8988T (cell line): ENCODE results near the gene NEUROD2.

Source experiments
- DNase-seq: peaks from one replicate; pipeline ENCODE4 v3.0.0; 2011

Gene NEUROD2

GRCh38 chr17:39618246-39618913 lies 10.7 kb upstream of the NEUROD2 start:
- DNase-seq, result no peak

- peak; percentile 75 for DNase-seq
These were observed 9.9 kb upstream of the NEUROD2 start for GRCh38 chr17:39617446-39618245.

- no peak for DNase-seq
These were observed 9.4 kb upstream of the NEUROD2 start for GRCh38 chr17:39617100-39617445.

GRCh38 chr17:39615434-39615833 lies 7.7 kb upstream of the NEUROD2 start:
- DNase-seq, result no peak

GRCh38 chr17:39614545-39615157 lies 6.9 kb upstream of the NEUROD2 start:
- no peak for DNase-seq

- no peak for DNase-seq
These were observed 5.3 kb upstream of the NEUROD2 start for GRCh38 chr17:39612935-39613464.

GRCh38 chr17:39612291-39612894 lies 4.7 kb upstream of the NEUROD2 start:
- no peak for DNase-seq

GRCh38 chr17:39611401-39612112 lies 3.8 kb upstream of the NEUROD2 start:
- DNase-seq, result no peak

- no peak for DNase-seq
These were observed 1.8 kb upstream of the NEUROD2 start for GRCh38 chr17:39609416-39610025.

GRCh38 chr17:39608142-39608981 lies 642 bp upstream of the NEUROD2 start:
- no peak for DNase-seq

- DNase-seq, result no peak
These were observed 466 bp downstream of the NEUROD2 start for GRCh38 chr17:39607057-39607850.

GRCh38 chr17:39606434-39607056 lies 1.2 kb downstream of the NEUROD2 start:
- DNase-seq, result peak; percentile 75

GRCh38 chr17:39605492-39606433 lies 2.0 kb downstream of the NEUROD2 start:
- no peak for DNase-seq

GRCh38 chr17:39604911-39605491 lies 2.7 kb downstream of the NEUROD2 start:
- no peak for DNase-seq

GRCh38 chr17:39603304-39604016 lies 4.3 kb downstream of the NEUROD2 start:
- DNase-seq, result no peak

GRCh38 chr17:39602533-39603303 lies 5.0 kb downstream of the NEUROD2 start:
- DNase-seq, result no peak
